GM18519 (cell line): Measurements from ENCODE around the gene SUPT3H.

Source experiments
- ATAC-seq: cut with Tn5 transposase; IDR thresholded peaks from one replicate; pipeline ENCODE4 v1.9.1; 2021; ENCODE audit warnings: mild to moderate bottlenecking, moderate library complexity; ENCODE audit not compliant: unreplicated experiment, low FRiP score

Gene SUPT3H

GRCh38 chr6:45394586-45395095 is 16.9 kb upstream of the SUPT3H start:
- no peak for ATAC-seq

- no peak for ATAC-seq
Measured at GRCh38 chr6:45388328-45388727, 10.6 kb upstream of the SUPT3H start.

GRCh38 chr6:45387236-45387635 is 9.5 kb upstream of the SUPT3H start:
- ATAC-seq, result no peak

GRCh38 chr6:45386501-45386900 is 8.8 kb upstream of the SUPT3H start:
- ATAC-seq, result no peak

- ATAC-seq, result no peak
Measured at GRCh38 chr6:45382391-45382790, 4.7 kb upstream of the SUPT3H start.

- ATAC-seq, result no peak
Measured at GRCh38 chr6:45378334-45378926, 696 bp upstream of the SUPT3H start.

GRCh38 chr6:45377043-45377553 is 636 bp downstream of the SUPT3H start:
- ATAC-seq, result no peak

GRCh38 chr6:45376310-45377042 is 1.3 kb downstream of the SUPT3H start:
- no peak for ATAC-seq

GRCh38 chr6:45375449-45375848 is 2.3 kb downstream of the SUPT3H start:
- no peak for ATAC-seq

GRCh38 chr6:45371924-45372573 is 5.7 kb downstream of the SUPT3H start:
- ATAC-seq, result no peak

- ATAC-seq, result no peak
Measured at GRCh38 chr6:45369870-45370269, 7.9 kb downstream of the SUPT3H start.

GRCh38 chr6:45367999-45368398 is 9.7 kb downstream of the SUPT3H start:
- no peak for ATAC-seq

- ATAC-seq, result no peak
Measured at GRCh38 chr6:45366534-45366933, 11.2 kb downstream of the SUPT3H start.

GRCh38 chr6:45365036-45365435 is 12.7 kb downstream of the SUPT3H start:
- ATAC-seq, result no peak

- ATAC-seq, result no peak
Measured at GRCh38 chr6:45364466-45364865, 13.3 kb downstream of the SUPT3H start.

GRCh38 chr6:45353654-45354053 is 24.1 kb downstream of the SUPT3H start:
- no peak for ATAC-seq

GRCh38 chr6:45351667-45352066 is 26.1 kb downstream of the SUPT3H start:
- ATAC-seq, result no peak

- no peak for ATAC-seq
Measured at GRCh38 chr6:45351076-45351475, 26.7 kb downstream of the SUPT3H start.

- no peak for ATAC-seq
Measured at GRCh38 chr6:45350186-45350710, 27.5 kb downstream of the SUPT3H start.

- ATAC-seq, result no peak
Measured at GRCh38 chr6:45344900-45345299, 32.8 kb downstream of the SUPT3H start.

- no peak for ATAC-seq
Measured at GRCh38 chr6:45328523-45328922, 49.2 kb downstream of the SUPT3H start.
